OCI-LY1 (cell line): ENCODE measurements around the gene PCIF1.

Source experiments
- EZH2 ChIP-seq: fragments of 200-600 bp; sonication (generic), shearing (Covaris generic); IDR thresholded peaks from 2 replicates; pipeline ENCODE4 v1.8.0; 2017; ENCODE audit warnings: borderline replicate concordance, mixed run types, mild to moderate bottlenecking, antibody characterized with exemption, low read length, moderate library complexity, mixed read lengths
- TF ChIP-seq, protein P1 (sequence below): fragments of 200-600 bp; sonication (generic), shearing (Covaris generic); IDR thresholded peaks from 2 replicates; pipeline ENCODE4 v1.5.1; 2017; ENCODE audit warnings: mild to moderate bottlenecking, antibody characterized with exemption, low read length, moderate library complexity, mixed read lengths

- TF ChIP-seq, protein P1, sequence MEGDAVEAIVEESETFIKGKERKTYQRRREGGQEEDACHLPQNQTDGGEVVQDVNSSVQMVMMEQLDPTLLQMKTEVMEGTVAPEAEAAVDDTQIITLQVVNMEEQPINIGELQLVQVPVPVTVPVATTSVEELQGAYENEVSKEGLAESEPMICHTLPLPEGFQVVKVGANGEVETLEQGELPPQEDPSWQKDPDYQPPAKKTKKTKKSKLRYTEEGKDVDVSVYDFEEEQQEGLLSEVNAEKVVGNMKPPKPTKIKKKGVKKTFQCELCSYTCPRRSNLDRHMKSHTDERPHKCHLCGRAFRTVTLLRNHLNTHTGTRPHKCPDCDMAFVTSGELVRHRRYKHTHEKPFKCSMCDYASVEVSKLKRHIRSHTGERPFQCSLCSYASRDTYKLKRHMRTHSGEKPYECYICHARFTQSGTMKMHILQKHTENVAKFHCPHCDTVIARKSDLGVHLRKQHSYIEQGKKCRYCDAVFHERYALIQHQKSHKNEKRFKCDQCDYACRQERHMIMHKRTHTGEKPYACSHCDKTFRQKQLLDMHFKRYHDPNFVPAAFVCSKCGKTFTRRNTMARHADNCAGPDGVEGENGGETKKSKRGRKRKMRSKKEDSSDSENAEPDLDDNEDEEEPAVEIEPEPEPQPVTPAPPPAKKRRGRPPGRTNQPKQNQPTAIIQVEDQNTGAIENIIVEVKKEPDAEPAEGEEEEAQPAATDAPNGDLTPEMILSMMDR: no peak
- no peak for TF ChIP-seq EZH2
Measured at GRCh38 chr20:45943613-45944012, 9.1 kb downstream of the PCIF1 start.
